ENCODE results near the gene TLE7. TPM values are rescaled to one million over a fixed set of nuclear protein-coding genes. Genes with fewer than 3 reads are reported as not detected.

Gene TLE7
- total RNA-seq, 1 experiment from 2014 or later, result not detected

GRCh38 chr16:71406724-71407123 is 35.1 kb downstream of the TLE7 start:
- Histone ChIP-seq H3K4ac (ENCODE audit: low read depth, low read length) (no peak overlapping the region), H4K20me1 (ENCODE audit: control insufficient read depth, insufficient read depth, insufficient read length) (no peaks in the 10 kb centered on the region), H3K14ac (ENCODE audit: insufficient read depth, low read length) (no peak overlapping the region), H2BK5ac (ENCODE audit: insufficient read length, low read length) (no peak overlapping the region), H3K23me2 (ENCODE audit: insufficient read length, low read depth, low read length, poor library complexity, severe bottlenecking) (no peaks in the 10 kb centered on the region), H2BK12ac (ENCODE audit: insufficient read length, low read depth, low read length) (no peak overlapping the region), H3K27ac (ENCODE audit: insufficient read length, low read depth, low read length) (no peak overlapping the region), H2AK5ac (ENCODE audit: insufficient read length, low read length) (no peak overlapping the region), H3K27me3 (ENCODE audit: insufficient read depth, low read length) (no peaks in the 10 kb centered on the region), H3K4me2 (ENCODE audit: insufficient read depth, insufficient read length, low read length) (no peak overlapping the region), H3K4me1 (ENCODE audit: insufficient read depth, low read length) (no peaks in the 10 kb centered on the region), H3K23ac (ENCODE audit: insufficient read length, low read depth, low read length) (no peak overlapping the region), H4K5ac (ENCODE audit: insufficient read length, low read depth, low read length) (no peak overlapping the region), H3K18ac (ENCODE audit: insufficient read length, low read depth, low read length) (no peak overlapping the region), H3K9me3 (ENCODE audit: control insufficient read depth, low read depth, low read length) (no peaks in the 10 kb centered on the region), H4K91ac (ENCODE audit: insufficient read length, low read depth, low read length) (no peak overlapping the region), H3K56ac (ENCODE audit: insufficient read length, low read depth, low read length) (no peak overlapping the region), H2BK15ac (ENCODE audit: low read depth, low read length) (no peak overlapping the region), H2BK20ac (ENCODE audit: low read depth, low read length, poor library complexity, severe bottlenecking) (no peak overlapping the region), H2AFZ (ENCODE audit: low read length) (no peak overlapping the region), H3K79me1 (ENCODE audit: insufficient read depth, low read depth, low read length, poor library complexity, severe bottlenecking) (no peaks in the 10 kb centered on the region), H3K79me2 (ENCODE audit: insufficient read depth, low read length) (no peaks in the 10 kb centered on the region), H4K8ac (replicated peaks; ENCODE audit: insufficient read length, low read depth, low read length) (no peak overlapping the region), H3K9ac (ENCODE audit: extremely low read depth, insufficient read length, low read length) (no peak overlapping the region), H2BK120ac (ENCODE audit: low read depth, low read length, poor library complexity, severe bottlenecking) (no peak overlapping the region), H3T11ph (ENCODE audit: low read length) (no peak overlapping the region)
- no peak overlapping the region for H3K4me3 Mint-ChIP-seq
- H3K27me3 Mint-ChIP-seq (ENCODE audit: low read depth), result peaks cover 17% of the 10 kb centered on the region
- TF ChIP-seq, protein P1, sequence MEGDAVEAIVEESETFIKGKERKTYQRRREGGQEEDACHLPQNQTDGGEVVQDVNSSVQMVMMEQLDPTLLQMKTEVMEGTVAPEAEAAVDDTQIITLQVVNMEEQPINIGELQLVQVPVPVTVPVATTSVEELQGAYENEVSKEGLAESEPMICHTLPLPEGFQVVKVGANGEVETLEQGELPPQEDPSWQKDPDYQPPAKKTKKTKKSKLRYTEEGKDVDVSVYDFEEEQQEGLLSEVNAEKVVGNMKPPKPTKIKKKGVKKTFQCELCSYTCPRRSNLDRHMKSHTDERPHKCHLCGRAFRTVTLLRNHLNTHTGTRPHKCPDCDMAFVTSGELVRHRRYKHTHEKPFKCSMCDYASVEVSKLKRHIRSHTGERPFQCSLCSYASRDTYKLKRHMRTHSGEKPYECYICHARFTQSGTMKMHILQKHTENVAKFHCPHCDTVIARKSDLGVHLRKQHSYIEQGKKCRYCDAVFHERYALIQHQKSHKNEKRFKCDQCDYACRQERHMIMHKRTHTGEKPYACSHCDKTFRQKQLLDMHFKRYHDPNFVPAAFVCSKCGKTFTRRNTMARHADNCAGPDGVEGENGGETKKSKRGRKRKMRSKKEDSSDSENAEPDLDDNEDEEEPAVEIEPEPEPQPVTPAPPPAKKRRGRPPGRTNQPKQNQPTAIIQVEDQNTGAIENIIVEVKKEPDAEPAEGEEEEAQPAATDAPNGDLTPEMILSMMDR (conservative IDR thresholded peaks at IDR 0.05), result no peak
- H3K9me3 Mint-ChIP-seq, result peaks cover 12 to 15% of the 10 kb centered on the region in 2 experiments; a peak in 4 of 5 replicates
- H3K4me1 Mint-ChIP-seq, result peaks cover 7% of the 10 kb centered on the region in 2 experiments
- peaks cover 0 to 5% (median 3%) of the 10 kb centered on the region in 3 experiments; a peak in 3 of 7 replicates for H3K36me3 Mint-ChIP-seq (ENCODE audit: insufficient read depth in 1 of 3, low read depth in 3 of 3)
- DNase-seq, result no peak
- no CpG with 5 or more reads among the region's 8 CpGs for WGBS (ENCODE audit: extremely low coverage, insufficient read length, low lambda C conversion rate)
- H3K27ac Mint-ChIP-seq, result no peak overlapping the region
